DMS153 treated with DMSO at 0.1 percent for 48 hours (cell line): ENCODE measurements around the gene NOL4.
"Not testable (repeated sequence)": the region's sequence is repeated elsewhere in the genome, so short reads cannot be mapped to it uniquely, and the experiment has no call there.

ENCODE experiments used
- DNase-seq: peaks from one replicate; lab custom pipeline; 2025; ENCODE audit not compliant: unreplicated experiment; lab: John Stamatoyannopoulos, UW

The NOL4 gene, protein sequence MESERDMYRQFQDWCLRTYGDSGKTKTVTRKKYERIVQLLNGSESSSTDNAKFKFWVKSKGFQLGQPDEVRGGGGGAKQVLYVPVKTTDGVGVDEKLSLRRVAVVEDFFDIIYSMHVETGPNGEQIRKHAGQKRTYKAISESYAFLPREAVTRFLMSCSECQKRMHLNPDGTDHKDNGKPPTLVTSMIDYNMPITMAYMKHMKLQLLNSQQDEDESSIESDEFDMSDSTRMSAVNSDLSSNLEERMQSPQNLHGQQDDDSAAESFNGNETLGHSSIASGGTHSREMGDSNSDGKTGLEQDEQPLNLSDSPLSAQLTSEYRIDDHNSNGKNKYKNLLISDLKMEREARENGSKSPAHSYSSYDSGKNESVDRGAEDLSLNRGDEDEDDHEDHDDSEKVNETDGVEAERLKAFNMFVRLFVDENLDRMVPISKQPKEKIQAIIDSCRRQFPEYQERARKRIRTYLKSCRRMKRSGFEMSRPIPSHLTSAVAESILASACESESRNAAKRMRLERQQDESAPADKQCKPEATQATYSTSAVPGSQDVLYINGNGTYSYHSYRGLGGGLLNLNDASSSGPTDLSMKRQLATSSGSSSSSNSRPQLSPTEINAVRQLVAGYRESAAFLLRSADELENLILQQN

DNA sequence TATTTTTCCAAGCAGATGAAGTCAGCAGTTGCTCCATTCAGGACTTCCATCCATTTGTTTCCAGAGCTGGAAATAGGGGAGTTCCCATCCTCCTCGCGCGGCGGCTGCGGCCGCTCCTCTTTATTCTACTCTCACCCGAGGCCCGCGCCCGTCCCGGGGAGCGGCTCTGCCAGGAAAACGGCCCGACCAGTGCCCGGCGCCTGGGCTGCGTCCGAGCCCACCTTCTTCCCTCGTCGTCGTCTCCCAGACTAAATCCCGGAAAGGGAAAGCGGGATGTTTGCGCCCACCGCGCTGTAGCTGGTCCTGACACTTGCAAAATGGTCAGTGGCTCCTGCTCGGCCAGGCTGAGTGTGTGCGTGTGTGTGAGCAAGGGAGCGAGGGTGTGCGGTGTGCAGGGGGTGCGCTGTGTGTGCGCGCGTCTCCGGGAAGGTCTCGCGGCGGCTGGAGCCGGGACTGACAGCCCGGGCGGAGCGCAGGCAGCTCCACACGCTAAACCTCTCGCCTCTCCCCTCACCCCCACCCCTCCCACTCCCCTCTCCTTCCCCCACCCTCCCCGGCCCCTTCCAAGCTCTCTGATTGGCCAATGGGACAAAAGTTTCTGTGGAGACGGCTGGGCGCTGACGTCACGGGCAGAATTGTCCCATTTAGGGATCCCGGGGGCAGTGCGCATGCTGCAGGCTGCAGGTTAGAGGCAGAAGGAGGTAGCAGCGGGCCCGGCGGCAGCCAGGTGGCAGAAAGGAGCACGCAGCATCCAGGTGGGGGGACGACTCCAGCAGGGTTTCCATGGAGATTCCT lies at the start of gene NOL4:
Gene NOL4 (minus strand): TSS at position 491 of the 795 bp plus-strand sequence. CDS start 1,660 bp downstream, outside the sequence.
- DNase-seq = peak; percentile 95

DNA sequence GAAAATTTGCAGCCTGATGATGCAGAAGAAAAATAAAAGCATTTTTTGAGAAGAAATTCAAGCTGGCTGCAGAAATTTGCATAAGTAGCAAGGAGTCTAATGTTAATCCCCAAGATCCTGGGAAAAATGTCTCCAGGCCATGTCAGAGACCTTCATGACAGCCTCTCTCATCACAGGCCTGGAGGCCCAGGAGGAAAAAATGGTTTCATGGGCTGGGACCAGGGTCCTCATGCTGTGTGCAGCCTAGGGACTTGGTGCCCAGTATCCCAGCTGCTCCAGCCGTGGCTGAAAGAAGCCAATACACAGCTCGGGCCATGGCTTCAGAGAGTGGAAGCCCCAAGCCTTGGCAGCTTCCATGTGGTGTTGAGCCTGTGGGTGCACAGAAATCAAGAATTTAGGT lies 41.3 kb upstream of the NOL4 start:
- not testable (repeated sequence) for DNase-seq

DNA sequence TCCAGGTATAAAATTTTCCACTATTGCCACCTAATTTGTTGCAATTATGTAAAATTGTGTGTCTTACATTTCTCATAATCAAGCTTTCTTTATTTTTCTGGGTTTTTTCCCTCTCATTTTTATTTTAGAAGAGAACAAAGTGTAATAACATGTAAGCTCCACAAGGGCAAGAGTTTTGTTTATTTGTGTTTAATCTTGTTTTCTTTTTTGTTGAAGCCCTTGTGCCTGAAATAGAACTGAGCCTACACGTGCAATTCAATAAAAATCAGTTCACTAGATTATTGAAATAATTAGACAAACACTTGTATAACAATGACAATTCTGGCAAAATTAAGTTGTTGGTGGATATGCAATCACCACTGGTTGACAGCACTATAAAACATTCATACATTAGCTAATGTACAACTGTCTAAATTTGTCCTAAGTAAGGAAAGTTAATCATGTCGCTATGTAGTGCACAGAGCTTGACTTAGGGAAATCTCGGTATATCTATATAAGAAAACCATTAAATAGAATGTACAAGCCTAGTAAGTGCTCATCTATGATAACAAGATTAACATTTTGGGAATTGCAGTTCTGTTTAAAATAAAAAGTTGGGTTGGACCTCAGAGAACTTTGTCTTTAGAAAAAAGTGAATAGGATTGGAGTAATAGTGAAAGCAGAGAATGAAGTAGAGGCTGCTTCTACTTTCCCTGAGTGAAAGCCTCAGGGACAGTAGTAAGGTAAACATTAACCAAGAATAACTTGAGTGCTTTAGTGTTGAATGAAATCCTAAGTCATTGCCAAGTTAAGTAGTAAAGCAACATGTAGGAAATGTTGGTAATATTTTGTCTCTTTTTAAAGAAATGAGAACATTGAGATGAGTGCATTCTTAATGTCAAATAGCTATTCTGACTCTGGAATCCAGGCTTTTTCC lies 37.4 kb upstream of the NOL4 start:
- no peak for DNase-seq

DNA sequence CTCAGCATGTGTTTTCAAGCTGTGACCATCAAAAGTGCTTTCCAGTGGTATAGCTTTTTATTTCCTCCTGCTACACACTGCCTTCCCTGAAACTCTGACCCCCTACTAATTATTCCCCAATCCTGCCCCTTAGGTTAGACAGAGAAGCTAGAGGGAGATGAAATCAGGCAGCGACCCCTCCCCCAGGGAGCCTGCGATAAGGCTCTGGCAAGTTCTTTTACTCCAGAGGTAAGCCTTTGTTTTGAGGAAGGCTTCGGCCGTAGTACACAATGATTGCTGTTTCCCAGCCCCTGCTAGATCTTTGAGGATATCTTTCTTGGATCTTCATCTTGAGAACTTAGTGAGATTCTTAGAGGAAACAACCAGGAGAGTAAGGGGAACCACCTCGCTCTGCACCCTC lies 33.5 kb upstream of the NOL4 start:
- DNase-seq = no peak

DNA sequence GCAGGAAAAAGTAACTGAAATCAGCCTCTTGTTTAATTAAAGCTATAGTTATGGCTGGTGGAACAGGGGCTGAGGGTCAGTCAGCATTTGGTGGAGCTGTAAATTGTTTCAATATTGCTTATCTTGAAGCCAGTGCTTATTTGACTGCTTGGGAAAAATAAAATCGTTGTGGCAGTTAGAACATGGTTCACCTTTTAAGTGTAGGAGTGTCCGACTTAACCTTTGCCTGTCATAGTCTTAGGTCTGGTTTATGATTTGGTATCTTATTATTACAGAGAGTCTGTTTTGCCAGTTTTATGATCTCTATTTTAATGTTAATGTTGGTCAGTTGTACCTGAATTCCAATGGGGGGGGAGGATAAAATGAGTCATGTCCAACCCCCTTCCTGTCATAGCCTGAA lies 27.2 kb upstream of the NOL4 start:
- DNase-seq = no peak

DNA sequence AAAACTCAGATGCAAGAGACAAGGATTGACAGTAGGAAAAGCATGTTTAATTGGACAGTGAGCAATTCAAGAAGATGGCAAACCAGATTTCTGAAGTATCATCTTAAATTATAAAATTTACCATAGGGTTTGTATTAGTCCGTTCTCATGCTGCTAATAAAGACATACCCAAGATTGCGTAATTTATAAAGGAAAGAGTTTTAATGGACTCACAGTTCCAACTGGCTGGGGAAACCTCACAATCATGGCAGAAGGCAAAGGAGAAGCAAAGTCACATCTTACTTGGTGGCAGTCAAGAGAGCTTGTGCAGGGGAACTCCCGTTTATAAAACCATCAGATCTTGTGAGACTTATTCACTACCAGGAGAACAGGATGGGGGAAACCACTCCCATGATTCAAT lies 24.0 kb upstream of the NOL4 start:
- DNase-seq = no peak

DNA sequence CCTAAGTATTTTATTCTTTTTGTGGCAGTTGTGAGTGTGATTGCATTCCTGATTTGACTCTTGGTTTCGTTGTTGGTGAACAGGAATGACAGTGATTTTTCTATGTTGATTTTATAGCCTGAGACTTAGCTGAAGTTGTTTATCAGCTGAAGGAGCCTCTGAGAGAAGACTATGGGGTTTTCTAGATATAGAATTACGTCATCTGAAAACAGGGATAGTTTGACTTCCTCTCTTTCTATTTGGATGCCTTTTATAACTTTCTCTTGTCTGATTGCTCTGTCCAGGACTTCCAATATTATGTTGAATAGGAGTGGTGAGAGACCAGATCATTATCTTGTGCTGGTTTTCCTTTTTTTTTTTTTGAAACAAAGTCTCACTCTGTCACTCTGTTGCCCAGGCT lies 18.0 kb upstream of the NOL4 start:
- DNase-seq = no peak

DNA sequence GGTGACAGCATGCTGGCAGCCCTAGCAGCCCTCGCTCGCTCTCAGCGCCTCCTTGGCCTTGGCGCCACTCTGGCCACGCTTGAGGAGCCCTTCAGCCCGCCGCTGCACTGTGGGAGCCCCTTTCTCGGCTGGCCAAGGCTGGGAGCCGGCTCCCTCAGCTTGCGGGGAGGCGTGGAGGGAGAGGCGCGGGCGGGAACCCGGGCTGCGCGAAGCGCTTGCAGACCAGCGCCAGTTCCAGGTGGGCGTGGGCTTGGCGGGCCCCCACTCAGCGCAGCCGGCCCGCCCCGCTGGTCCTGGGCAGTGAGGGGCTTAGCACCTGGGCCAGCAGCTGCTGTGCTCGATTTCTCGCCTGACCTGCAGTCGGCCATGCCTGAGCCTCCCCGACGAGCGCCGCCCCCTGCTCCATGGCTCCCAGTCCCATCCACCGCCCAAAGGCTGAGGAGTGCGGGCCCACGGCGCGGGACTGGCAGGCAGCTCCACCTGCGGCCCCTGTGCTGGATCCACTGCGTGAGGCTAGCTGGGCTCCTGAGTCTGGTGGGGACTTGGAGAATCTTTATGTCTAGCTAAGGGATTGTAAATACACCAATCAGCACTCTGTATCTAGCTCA lies 9.2 kb upstream of the NOL4 start:
- not testable (repeated sequence) for DNase-seq

DNA sequence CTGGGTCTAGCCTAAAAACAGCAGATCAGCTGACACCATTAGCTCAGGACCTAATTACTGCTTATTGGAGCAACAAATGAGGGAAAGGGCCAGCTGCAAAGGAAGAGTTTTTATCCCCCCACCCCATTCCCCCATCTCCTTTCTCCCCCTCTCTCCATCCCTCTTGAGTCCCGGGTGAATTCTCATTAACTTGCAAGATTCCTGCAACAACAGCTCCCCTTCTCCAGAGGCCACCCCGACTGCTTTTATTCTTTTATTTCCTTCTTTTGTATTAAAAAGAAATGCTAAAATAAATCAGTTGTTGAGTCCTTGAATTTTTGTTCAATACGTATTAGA lies 473 bp upstream of the NOL4 start:
- no peak for DNase-seq

DNA sequence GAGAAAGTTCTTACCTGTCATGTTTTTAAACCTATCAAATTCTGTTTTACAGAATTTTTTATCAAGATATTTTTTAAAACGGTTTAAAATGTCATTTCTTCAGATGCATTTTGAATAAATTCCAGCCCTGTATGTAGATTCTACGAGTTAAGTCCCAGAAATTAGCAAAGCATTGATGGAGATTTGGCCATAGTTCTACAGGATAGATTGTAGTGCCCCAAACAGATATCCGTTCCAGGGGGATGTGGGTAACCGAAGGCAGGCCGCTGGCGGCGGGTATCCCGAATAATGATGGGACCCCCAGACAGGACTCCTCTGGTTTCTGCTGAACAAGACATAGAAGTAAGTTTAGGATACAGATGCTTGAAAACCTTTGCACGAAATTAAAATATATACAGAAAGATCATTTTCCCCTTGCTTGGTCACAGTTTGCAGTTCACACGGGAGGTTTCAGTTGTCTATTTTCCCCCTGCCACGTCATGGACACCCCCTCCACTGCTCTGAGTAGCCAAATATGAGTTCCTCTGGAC lies 755 bp downstream of the NOL4 start:
- peak; percentile 21 for DNase-seq

DNA sequence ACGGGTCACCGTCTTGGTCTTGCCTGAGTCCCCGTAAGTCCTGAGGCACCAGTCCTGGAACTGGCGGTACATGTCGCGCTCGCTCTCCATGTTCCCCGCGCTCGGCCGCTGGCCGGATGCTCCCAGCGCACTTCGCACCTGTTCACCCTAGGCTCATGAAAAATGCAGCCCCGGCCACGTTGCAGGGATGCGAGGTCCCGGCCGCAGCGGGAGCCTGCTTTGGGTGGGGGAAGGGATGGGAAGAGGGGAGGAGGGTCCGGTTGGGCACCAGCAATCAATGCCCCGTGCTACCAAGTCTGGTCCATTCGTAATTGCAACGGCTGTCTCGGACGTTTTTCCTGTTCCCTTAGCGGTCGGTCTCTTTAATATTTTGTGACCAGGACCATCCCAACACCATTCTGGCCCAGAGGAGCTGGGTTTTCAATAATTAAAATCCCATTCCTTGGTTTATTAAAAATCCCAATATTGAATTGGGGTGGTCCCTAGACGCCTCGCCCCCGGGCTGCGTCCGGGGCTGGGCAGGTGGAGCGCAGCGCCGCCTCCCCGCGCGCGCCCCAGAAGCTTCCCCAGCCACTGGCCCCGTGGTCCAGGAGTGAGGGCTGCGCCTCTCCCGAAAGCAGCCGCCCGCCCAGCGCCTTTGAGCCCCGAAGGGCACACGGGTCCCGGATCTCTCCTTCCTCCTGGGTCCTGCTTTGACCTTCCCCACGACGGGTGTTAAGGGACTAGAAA lies 1.4 kb downstream of the NOL4 start:
- DNase-seq = peak; percentile 38

DNA sequence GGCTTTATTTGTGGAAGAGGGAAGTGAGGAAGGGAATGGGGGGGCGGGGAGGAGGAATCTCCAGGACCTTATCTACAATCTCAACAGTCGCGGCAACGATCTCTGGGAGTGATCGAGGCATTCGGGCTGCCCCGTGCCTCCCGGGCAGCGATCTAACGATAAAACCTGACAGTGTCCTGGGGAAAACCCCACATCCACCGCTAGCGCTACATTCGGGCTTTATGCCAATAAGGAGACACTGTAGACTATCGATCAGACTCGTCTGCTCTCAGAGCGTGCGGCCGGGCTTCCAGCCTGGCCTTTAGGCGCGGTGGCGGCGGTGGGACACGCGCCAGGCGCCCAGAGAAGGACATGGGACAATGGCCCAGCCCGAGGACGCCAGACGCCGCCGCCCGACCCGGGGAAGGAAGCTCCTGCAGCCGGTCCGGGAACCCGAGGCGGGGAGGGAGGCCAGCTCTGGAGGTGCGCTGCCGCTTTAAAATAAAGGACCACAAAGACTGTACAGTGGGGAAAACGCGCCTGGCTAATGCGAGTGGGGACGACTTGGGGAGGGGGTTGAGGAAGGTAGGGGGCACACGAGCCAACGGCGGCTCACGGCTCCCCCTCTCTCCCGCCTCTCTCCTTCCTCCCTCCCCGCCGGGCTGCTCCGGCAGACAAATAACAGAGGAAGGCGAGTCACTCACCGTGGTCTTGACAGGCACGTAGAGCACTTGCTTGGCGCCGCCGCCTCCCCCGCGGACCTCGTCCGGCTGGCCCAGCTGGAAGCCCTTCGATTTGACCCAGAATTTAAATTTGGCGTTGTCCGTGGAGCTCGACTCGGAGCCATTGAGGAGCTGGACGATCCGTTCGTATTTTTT lies 2.2 kb downstream of the NOL4 start:
- peak; percentile 63 for DNase-seq

DNA sequence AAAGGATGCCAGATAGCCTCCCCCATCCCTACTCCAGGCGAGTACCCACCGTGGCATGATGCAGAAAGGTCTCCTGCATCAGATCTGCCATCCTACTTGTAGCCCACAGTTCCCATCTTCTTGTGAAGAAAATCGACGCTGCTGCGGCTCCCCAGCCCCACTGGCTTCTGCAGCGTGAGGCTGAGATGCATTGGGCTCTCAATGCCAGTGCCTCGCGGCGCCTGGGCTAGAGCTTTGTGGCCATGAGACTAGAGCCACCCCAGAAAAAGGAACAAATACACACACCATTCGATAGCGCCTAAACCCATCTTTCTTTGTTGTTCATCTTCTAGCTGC lies 2.8 kb downstream of the NOL4 start:
- DNase-seq = no peak

DNA sequence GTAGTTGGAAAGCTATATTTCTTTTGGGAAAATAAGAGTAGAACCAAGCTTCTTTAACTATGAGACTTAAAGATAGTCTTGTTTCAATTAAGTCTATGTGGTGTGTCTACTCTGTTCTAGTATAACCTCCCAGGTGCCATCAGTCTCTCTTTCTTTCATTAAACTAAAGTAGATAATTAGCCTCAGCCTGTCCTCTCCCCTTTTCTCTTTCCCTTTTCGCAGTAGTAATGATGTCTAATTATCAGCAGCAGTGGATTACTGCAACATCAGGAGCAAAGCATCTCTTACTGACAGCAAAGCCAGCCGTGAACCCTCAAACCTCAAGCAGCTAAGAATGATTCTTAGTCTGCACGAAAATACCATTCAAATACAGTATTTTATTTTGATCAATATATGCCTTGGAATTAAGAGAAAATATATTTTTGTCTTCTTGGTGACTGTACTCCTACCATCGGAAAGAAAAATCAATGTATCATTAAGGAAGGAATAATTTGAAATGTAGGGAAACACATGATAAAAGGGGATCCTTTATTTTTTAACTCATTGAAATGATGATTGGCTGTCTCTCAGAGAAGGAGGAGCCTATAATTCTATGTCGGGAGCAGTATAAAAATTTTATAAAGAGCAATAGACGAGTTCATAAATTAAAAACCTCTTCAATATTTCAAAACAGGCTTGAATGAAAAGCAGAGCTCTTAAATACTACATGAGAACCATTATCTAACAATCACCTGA lies 4.5 kb downstream of the NOL4 start:
- peak; percentile 49 for DNase-seq

DNA sequence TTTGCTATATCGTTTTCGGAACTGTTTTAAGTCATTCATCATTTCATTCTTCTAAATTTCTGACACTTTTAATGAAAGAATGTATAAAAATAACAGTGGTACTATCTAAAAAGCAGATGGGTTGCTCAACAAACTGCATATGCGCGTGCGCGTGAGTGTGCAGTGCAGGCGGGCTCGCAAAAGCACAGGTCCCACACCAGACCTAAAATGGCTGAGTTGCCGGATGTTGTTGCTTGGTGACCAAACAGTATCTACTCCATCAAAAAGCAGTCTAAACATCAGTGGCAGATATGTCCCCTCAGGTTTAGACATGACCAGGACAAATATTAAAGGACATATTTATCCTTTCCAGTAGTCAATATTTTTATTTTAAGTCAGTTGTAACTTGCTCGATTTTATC lies 5.1 kb downstream of the NOL4 start:
- DNase-seq = peak; percentile 50

DNA sequence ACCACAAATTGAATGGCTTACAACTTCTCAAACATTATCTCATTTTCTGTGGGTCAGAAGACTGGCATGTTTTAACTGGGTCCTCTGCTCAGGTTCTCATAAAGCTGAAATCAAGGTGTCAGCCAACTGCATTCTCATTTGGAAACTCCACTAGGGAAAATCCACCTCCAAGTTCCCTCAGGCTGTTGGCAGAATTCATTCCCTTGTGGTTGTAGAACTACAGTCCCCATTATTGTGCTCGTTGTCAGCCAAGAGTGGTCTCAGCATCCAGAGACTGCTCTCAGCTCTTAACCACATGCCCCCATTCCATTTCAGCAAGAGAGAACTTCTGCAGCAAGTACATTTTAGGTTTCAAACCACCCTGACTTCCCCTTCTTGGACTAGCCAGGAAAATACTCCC lies 12.2 kb downstream of the NOL4 start:
- DNase-seq = no peak

DNA sequence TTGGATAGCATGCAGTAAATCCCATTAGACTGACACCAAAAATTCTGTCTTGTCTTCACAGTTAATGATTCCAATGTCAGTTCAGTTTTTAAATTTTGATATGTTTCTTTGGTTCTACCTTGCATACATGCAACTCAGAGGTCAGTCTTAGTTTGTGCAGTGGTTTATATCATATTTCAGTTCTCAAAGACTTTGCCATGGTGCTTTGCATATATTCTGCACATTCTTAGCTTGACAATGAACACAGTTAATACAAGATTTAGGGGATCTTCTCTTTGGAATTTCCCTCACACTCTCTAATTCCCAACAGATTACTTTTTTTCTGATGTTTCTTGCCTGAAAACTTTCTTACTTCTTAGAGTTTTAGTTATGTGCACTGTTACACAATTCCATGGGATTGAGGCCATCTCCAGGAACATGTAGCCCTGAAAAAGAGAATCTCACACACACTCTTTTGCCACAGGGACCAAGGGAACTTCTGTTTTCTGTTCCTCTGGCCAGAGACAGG lies 17.3 kb downstream of the NOL4 start:
- DNase-seq = no peak

DNA sequence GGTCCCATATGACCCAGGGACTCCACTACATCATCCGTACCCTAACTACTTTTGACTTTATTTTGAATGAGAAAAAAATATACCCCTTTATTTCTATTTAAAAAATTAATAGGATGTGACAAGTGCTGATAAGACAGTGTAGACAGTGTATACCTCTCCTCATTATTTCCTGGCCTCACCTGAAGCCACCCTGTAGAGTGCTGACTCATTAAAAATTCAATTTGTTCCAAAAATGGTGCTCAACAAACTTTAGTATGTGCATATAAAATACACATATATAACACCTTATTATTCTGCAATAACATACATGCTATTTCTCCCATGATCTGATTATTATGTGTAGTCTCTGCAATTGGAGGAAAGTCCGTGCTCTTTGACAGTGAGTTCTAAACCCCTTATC lies 20.8 kb downstream of the NOL4 start:
- DNase-seq = no peak
